Coronary artery (tissue), 2 donors: ENCODE data around the gene DPF3.

ENCODE experiments used
- DNase-seq: peaks from one replicate; pipeline ENCODE4 v3.0.0-alpha.2; 2017; ENCODE audit warnings: low spot score
- H3K27ac ChIP-seq, 2 donors: fragments of 200-600 bp; sonication (generic); one replicate each; pipeline ENCODE4 v1.5.1; 2016 to 2019
- H3K4me3 ChIP-seq: fragments of 200-600 bp; sonication (generic); 2 replicates; pipeline ENCODE4 v1.5.1; 2016; ENCODE audit warnings: mild to moderate bottlenecking, moderate library complexity
- CTCF ChIP-seq: fragments of 200-600 bp; sonication (generic); IDR thresholded peaks from one replicate; pipeline ENCODE4 v1.5.1; 2019; ENCODE audit warnings: antibody characterized with exemption

DPF3 gene

GRCh38 chr14:72594099-72594901, 299.6 kb downstream of the DPF3 start:
- H3K27ac ChIP-seq = no peak overlapping the region
- H3K4me3 ChIP-seq = no peak overlapping the region
- DNase-seq = no peak
- TF ChIP-seq CTCF = no peak

- no peak for TF ChIP-seq CTCF
- no peak for DNase-seq
- Histone ChIP-seq H3K27ac (no peak overlapping the region), H3K4me3 (no peak overlapping the region)
Observed at GRCh38 chr14:72591391-72591790, 302.5 kb downstream of the DPF3 start.

GRCh38 chr14:72590577-72590976, 303.3 kb downstream of the DPF3 start:
- DNase-seq = no peak
- no peak for TF ChIP-seq CTCF
- no peak overlapping the region for H3K4me3 ChIP-seq
- no peak overlapping the region for H3K27ac ChIP-seq

- H3K27ac ChIP-seq = no peak overlapping the region
- no peak for DNase-seq
- H3K4me3 ChIP-seq = no peak overlapping the region
- no peak for TF ChIP-seq CTCF
Observed at GRCh38 chr14:72589652-72590051, 304.2 kb downstream of the DPF3 start.

GRCh38 chr14:72588521-72588920, 305.4 kb downstream of the DPF3 start:
- no peak for DNase-seq
- TF ChIP-seq CTCF = no peak
- no peak overlapping the region for H3K27ac ChIP-seq
- H3K4me3 ChIP-seq = no peak overlapping the region

- Histone ChIP-seq H3K4me3 (no peak overlapping the region), H3K27ac (no peak overlapping the region)
- no peak for TF ChIP-seq CTCF
- no peak for DNase-seq
Observed at GRCh38 chr14:72583316-72584272, 310.3 kb downstream of the DPF3 start.
